SH-SY5Y (cell line): ENCODE data around the gene NECTIN1.

Experiments used
- GATA2 ChIP-seq: IDR thresholded peaks from 2 replicates; pipeline ENCODE4 v1.6.1; 2011; ENCODE audit warnings: mild to moderate bottlenecking, low read depth, low read length
- GATA3 ChIP-seq: IDR thresholded peaks from 2 replicates; pipeline ENCODE4 v1.6.1; 2011; ENCODE audit warnings: low read depth, mild to moderate bottlenecking, low read length, moderate library complexity

DNA sequence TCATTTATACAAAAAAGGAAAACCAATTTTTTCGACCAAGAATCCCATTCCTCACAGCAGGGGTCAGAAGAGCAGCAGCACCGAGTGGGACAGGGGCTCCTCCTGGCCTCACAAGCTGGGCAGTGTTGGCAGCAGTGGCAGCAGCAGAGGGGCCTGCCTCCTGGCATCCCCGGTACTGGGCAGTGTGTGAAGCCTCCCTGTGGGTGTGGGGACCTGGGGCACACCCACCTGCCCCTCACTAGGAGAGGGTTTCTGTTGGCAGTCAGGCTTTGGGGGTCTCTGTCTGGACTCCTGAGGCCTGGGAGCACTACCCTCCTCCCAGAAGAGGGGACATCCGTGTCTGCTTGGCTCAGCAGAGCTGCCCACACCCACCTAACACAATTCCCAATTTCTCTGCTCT lies 67.8 kb downstream of the NECTIN1 start:
- no peak for TF ChIP-seq GATA2
- no peak for TF ChIP-seq GATA3
